ENCODE measurements around the gene PYY. TPM values are rescaled to one million over a fixed set of nuclear protein-coding genes. Genes with fewer than 3 reads are reported as not detected.

The PYY gene
- total RNA-seq: not detected in 2 replicates
- long read RNA-seq: 0 reads

- TF ChIP-seq CTCF (IDR thresholded peaks at IDR 0.05): no peak
- no peaks in the 10 kb centered on the region for H3K9me3 Mint-ChIP-seq (ENCODE audit: unreplicated experiment)
- H3K4me1 Mint-ChIP-seq (ENCODE audit: unreplicated experiment): peaks cover 7% of the 10 kb centered on the region
- peaks cover 57% of the 10 kb centered on the region for H3K27me3 Mint-ChIP-seq (ENCODE audit: unreplicated experiment)
- no peaks in the 10 kb centered on the region for H3K36me3 Mint-ChIP-seq (ENCODE audit: unreplicated experiment)
- no peak for DNase-seq (ENCODE audit: extremely low spot score, unreplicated experiment)
- H3K4me3 Mint-ChIP-seq (ENCODE audit: unreplicated experiment): no peak within 1 kb of the TSS
- H3K27ac Mint-ChIP-seq (ENCODE audit: unreplicated experiment): no peak within 1 kb of the TSS
Measured at GRCh38 chr17:43953746-43954145, at the start of gene PYY. Gene PYY (minus strand): TSS chr17:43953940. CDS start chr17:43953483, 457 bp downstream.

- DNase-seq (ENCODE audit: extremely low spot score, unreplicated experiment): no peak
- Mint-ChIP-seq H3K4me1 (ENCODE audit: unreplicated experiment) (peaks cover 9% of the 10 kb centered on the region), H3K27ac (ENCODE audit: unreplicated experiment) (no peak overlapping the region), H3K4me3 (ENCODE audit: unreplicated experiment) (no peak overlapping the region), H3K27me3 (ENCODE audit: unreplicated experiment) (peaks cover 7% of the 10 kb centered on the region), H3K36me3 (ENCODE audit: unreplicated experiment) (no peaks in the 10 kb centered on the region), H3K9me3 (ENCODE audit: unreplicated experiment) (no peaks in the 10 kb centered on the region)
- no peak for TF ChIP-seq CTCF (IDR thresholded peaks at IDR 0.05)
Measured at GRCh38 chr17:44002141-44002848, 48.6 kb upstream of the PYY start.

GRCh38 chr17:44001461-44001920, 47.8 kb upstream of the PYY start:
- no peak overlapping the region for H3K27ac Mint-ChIP-seq (ENCODE audit: unreplicated experiment)
- H3K4me1 Mint-ChIP-seq (ENCODE audit: unreplicated experiment): peaks cover 6% of the 10 kb centered on the region
- no peaks in the 10 kb centered on the region for H3K36me3 Mint-ChIP-seq (ENCODE audit: unreplicated experiment)
- DNase-seq (ENCODE audit: extremely low spot score, unreplicated experiment): no peak
- no peak overlapping the region for H3K4me3 Mint-ChIP-seq (ENCODE audit: unreplicated experiment)
- no peaks in the 10 kb centered on the region for H3K9me3 Mint-ChIP-seq (ENCODE audit: unreplicated experiment)
- H3K27me3 Mint-ChIP-seq (ENCODE audit: unreplicated experiment): peaks cover 7% of the 10 kb centered on the region
- no peak for TF ChIP-seq CTCF (IDR thresholded peaks at IDR 0.05)

GRCh38 chr17:44000871-44001460, 47.2 kb upstream of the PYY start:
- no peaks in the 10 kb centered on the region for H3K9me3 Mint-ChIP-seq (ENCODE audit: unreplicated experiment)
- no peak for DNase-seq (ENCODE audit: extremely low spot score, unreplicated experiment)
- no peaks in the 10 kb centered on the region for H3K36me3 Mint-ChIP-seq (ENCODE audit: unreplicated experiment)
- peaks cover under 1% of the 10 kb centered on the region for H3K4me1 Mint-ChIP-seq (ENCODE audit: unreplicated experiment)
- peaks cover 2% of the 10 kb centered on the region for H3K27me3 Mint-ChIP-seq (ENCODE audit: unreplicated experiment)
- H3K4me3 Mint-ChIP-seq (ENCODE audit: unreplicated experiment): no peak overlapping the region
- H3K27ac Mint-ChIP-seq (ENCODE audit: unreplicated experiment): no peak overlapping the region
- no peak for TF ChIP-seq CTCF (IDR thresholded peaks at IDR 0.05)

GRCh38 chr17:44000141-44000860, 46.6 kb upstream of the PYY start:
- Mint-ChIP-seq H3K9me3 (ENCODE audit: unreplicated experiment) (no peaks in the 10 kb centered on the region), H3K27me3 (ENCODE audit: unreplicated experiment) (no peaks in the 10 kb centered on the region), H3K36me3 (ENCODE audit: unreplicated experiment) (no peaks in the 10 kb centered on the region), H3K4me3 (ENCODE audit: unreplicated experiment) (no peak overlapping the region), H3K4me1 (ENCODE audit: unreplicated experiment) (no peaks in the 10 kb centered on the region), H3K27ac (ENCODE audit: unreplicated experiment) (no peak overlapping the region)
- no peak for DNase-seq (ENCODE audit: extremely low spot score, unreplicated experiment)
- no peak for TF ChIP-seq CTCF (IDR thresholded peaks at IDR 0.05)

All from osteocyte (in vitro differentiated cells).